H1 (cell line): Measurements from ENCODE around the gene MACROD2. TPM values are rescaled to one million over a fixed set of nuclear protein-coding genes. Genes with fewer than 3 reads are reported as not detected.

ENCODE experiments used
- ASH2L ChIP-seq: fragments of 200-600, 300-600 bp; sonication (generic); IDR thresholded peaks from one replicate; pipeline ENCODE4 v1.7.1; 2017; ENCODE audit warnings: low read length
- TBP ChIP-seq: IDR thresholded peaks from 2 replicates; pipeline ENCODE4 v1.6.1; 2011; ENCODE audit warnings: low read depth, low read length, improper control_type of control experiment
- polyA plus RNA-seq, 7 experiments: library from polyadenylated mRNA; depleted of rRNA in 3 of 7; stranded (reverse) in 5 of 7; unstranded in 2 of 7; fragments of >200 nt in 5 of 7; fragments of 200-250 nt in 2 of 7; gene quantifications; 1 replicate in 5 of 7; 2 replicates in 1 of 7; 4 replicates in 1 of 7; pipeline versions ENCODE4 v1.2.1 to v1.2.3, GENCODE V29; 2011 to 2013; ENCODE audit warnings: missing spikeins in 2 of 7, mixed read lengths in 2 of 7
- total RNA-seq: library from RNA; stranded (reverse); fragmentation: NEBNext Ultra II Directional; extraction: Animal tissue kit (Norgen Biotek cat#: 25700); gene quantifications from 2 replicates; pipeline ENCODE4 v1.2.1, GENCODE V29; 2021

MACROD2 gene
- total and polyA plus RNA-seq, 2 of the 8 experiments (the other 6 are each of a cell fraction or from before 2014, with no cell fraction given) = 0.70 to 3.9 TPM

GRCh38 chr20:14960831-14961230 is 965.5 kb downstream of the MACROD2 start (continued):
- TF ChIP-seq ASH2L = no peak
- TF ChIP-seq TBP = no peak
